ENCODE data around the gene UTS2R.

DNA sequence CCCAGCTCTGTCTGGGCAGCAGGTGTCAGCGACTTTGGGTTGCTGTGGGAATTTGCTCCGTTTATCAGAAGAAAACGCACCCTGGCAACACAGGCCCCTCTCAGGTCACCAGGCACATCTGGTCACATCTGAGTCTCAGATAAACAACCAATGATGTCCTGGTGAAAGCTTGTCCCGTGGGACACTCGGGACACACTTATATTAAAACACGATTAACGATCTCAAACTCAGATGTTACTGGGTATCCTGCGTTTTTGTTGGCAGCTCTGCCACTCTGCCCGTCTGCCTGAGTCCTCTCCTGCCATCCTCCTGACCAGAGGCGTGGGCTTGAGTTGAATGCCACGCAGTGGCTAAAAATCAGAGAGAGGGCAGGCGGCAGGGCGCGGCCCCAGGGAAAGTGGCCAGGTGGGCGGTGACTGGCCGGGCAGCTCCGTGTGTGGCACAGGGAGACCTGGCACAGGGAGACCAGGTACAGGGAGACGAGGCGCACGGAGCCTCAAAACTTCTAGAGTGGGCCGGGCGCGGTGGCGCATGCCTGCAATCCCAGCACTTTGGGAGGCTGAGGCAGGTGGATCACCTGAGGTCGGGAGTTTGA, 40.1 kb upstream of the UTS2R start:
- TF ChIP-seq, protein P1, sequence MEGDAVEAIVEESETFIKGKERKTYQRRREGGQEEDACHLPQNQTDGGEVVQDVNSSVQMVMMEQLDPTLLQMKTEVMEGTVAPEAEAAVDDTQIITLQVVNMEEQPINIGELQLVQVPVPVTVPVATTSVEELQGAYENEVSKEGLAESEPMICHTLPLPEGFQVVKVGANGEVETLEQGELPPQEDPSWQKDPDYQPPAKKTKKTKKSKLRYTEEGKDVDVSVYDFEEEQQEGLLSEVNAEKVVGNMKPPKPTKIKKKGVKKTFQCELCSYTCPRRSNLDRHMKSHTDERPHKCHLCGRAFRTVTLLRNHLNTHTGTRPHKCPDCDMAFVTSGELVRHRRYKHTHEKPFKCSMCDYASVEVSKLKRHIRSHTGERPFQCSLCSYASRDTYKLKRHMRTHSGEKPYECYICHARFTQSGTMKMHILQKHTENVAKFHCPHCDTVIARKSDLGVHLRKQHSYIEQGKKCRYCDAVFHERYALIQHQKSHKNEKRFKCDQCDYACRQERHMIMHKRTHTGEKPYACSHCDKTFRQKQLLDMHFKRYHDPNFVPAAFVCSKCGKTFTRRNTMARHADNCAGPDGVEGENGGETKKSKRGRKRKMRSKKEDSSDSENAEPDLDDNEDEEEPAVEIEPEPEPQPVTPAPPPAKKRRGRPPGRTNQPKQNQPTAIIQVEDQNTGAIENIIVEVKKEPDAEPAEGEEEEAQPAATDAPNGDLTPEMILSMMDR (conservative IDR thresholded peaks at IDR 0.05; ENCODE audit: low read length): no peak
- no peak for TF ChIP-seq EZH2phosphoT487 (IDR thresholded peaks at IDR 0.05; ENCODE audit: borderline replicate concordance)

Data from Loucy (cell line).